Activated B cell treated with CpG ODN at 0.5 μM for 24 hours (primary cell): Measurements from ENCODE around the gene IL17RA. TPM values are rescaled to one million over a fixed set of nuclear protein-coding genes. Genes with fewer than 3 reads are reported as not detected.
A peak's percentile ranks its signal among the peaks of the same experiment; 100 is the strongest.

Experiments
- ATAC-seq: fragments of 200-7000 bp; cut with Tn5 transposase; one replicate; pipeline ENCODE4 v1.10.0; 2021; ENCODE audit warnings: low read depth, mild to moderate bottlenecking, moderate library complexity
- CTCF ChIA-PET: fragments of 350-600 bp; sonication (Branson Sonifier 250); formaldehyde crosslinking; loops from one replicate; lab custom pipeline; 2021; ENCODE audit warnings: antibody characterized with exemption; lab: Charles Lee
- POLR2A ChIA-PET: fragments of 350-600 bp; sonication (Branson Sonifier 250); formaldehyde crosslinking; loops from one replicate; lab custom pipeline; 2021; ENCODE audit warnings: antibody characterized with exemption; lab: Charles Lee
- DNase-seq: peaks from one replicate; pipeline ENCODE4 v3.0.0; 2022
- H3K27ac Mint-ChIP-seq: one replicate; pipeline ENCODE4 v1.8.0; 2020; ENCODE audit warnings: mixed read lengths
- H3K27me3 Mint-ChIP-seq: one replicate; pipeline ENCODE4 v1.8.0; 2021; ENCODE audit warnings: mixed read lengths
- H3K36me3 Mint-ChIP-seq: one replicate; pipeline ENCODE4 v1.8.0; 2021; ENCODE audit warnings: low read depth, mixed read lengths
- H3K4me1 Mint-ChIP-seq: one replicate; pipeline ENCODE4 v1.8.0; 2021; ENCODE audit warnings: mixed read lengths
- H3K4me3 Mint-ChIP-seq: one replicate; pipeline ENCODE4 v1.8.0; 2020; ENCODE audit warnings: mild to moderate bottlenecking, mixed read lengths
- H3K9me3 Mint-ChIP-seq: one replicate; pipeline ENCODE4 v1.8.0; 2020; ENCODE audit warnings: mixed read lengths
- CTCF ChIP-seq: fragments of 200-600 bp; IDR thresholded peaks from one replicate; pipeline ENCODE4 v1.8.0; 2022; ENCODE audit warnings: antibody characterized with exemption, mild to moderate bottlenecking
- intact Hi-C: fragments of 100-400 bp; cut with micrococcal nuclease; formaldehyde crosslinking; loops from one replicate; pipeline ENCODE4 v1.15.1; 2024
- total RNA-seq: library from RNA; stranded (reverse); gene quantifications from 2 replicates; pipeline ENCODE4 v1.2.3, GENCODE V29; 2022

Gene IL17RA
- total RNA-seq, 1 donor from 2014 or later = 18.1 TPM

DNA sequence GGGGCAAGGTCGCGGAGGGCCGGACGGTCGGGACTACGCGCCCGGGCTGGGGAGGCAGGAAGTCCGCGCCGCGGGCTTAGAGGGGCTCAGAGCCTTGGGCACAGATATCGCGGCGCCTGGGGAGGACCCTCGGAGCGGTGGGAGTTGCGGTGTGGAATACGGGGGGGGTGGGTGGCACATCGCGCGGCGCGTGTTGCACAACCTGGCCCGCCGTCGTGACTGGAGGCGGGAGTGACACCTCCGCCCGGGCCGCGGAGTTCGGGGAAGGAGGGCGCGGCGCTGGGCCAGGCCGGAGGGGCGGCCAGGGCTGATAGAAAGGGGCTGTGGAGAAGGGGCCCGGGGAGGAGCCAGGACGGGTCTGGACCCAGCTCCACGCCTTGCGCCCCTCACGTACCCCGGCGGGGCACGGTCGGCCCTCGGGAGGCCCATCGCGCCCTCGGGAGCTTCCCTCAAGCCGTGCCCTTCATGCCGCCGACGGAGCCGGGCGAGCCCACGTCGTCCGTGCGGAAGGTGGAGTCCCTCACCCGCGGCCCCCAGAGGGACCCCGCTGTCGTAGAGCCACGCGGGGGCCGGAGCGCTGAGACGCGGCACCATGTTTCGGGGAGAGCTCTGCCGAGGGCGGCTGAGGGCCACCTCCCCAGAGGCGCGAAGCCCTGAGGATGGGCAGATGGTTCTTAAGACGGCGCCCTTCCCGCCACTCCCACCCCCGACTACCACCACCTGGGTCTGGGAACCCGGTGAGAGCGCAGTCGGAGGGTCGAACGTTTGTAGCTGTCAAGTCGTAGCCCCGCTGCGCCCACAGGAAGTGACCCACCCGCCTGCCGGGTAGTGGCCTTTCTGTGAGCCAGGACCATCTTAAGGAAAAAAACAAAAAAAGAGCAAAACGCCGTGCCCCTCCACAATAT lies 729 bp downstream of the IL17RA start:
- ChIA-PET CTCF (no interaction called here), POLR2A (interaction anchor here (0.9 to 1.2 kb wide), 4 partner anchors 12 to 416 kb away, joined by 3 to 4 read pairs (median 3); no protein-coding TSS in a partner anchor)
- Mint-ChIP-seq H3K4me1 (peaks cover 40% of the 10 kb centered on the region), H3K4me3 (peak overlapping the region; percentile 89), H3K27ac (no peak overlapping the region), H3K9me3 (no peaks in the 10 kb centered on the region), H3K27me3 (no peaks in the 10 kb centered on the region), H3K36me3 (no peaks in the 10 kb centered on the region)
- intact Hi-C loops = loop anchor here (2.0 to 10.0 kb wide), 3 partner anchors 73 to 989 kb away; partner anchors contain the start of genes BCL2L13, HDHD5 and PEX26
- no peak for TF ChIP-seq CTCF
- ATAC-seq (peak; percentile 5), DNase-seq (peak; percentile 50)

DNA sequence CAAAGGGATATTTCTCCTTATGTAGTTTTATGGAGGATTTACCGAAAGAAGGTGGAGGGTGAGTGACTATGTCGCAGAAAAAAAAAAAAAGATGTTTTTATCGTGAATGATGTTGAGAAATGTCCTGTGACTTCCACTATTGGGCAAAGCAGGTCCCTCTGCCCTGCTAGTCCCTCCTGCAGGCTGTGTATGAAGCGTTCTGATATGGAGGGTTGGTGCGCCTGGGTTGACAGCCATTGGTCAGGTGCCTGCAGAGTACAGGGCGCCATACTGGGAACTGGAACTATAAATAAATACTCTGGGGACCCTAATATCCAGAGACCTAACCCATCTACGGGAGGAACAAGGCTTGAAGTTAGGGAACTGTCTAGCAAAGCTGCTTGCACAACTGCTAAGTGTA lies 1.5 kb downstream of the IL17RA start:
- intact Hi-C loops = loop anchor here (2.0 to 10.0 kb wide), 3 partner anchors 73 to 989 kb away; partner anchors contain the start of genes BCL2L13, HDHD5 and PEX26

DNA sequence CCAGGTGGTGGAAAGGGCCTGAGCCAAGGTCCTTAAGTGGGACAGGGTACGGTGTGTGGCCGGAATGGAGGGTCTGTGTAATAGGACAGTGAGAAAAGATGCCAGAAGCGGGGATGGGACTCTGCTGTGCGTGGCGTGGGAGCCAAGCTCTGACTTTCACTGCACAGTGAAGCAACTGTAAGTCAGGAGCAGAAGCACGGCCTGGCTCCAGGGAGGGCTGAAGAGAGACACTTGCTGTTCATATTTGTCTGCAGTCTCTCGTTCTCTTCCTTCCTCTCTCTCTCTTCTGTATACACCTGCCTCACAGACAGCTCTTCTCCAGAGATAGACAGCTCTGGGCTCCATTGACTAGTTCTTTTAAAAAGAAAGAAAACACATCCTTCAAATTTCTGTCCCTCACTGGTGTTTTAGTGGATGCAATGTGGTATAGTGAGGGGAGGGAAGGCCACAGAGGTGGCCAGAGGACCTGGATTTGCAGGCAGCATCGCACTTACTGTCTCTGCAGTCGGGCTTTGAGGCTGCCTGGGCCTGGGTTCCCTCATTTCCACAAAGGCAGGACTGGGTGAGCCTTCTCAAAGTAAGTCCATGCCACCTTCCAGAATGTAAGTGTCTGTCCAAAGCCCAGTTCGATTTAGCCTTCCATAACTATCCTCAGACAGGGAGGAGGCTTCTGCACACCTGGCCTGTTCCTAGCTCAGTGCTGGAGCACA lies 2.1 kb downstream of the IL17RA start:
- DNase-seq = no peak
- H3K4me1 Mint-ChIP-seq = peaks cover 47% of the 10 kb centered on the region

More for the DNA sequence above, 1.5 kb downstream of the IL17RA start:
- no peaks in the 10 kb centered on the region for H3K36me3 Mint-ChIP-seq
- no peak for DNase-seq
- H3K4me3 Mint-ChIP-seq = peak overlapping the region; percentile 89
- peak overlapping the region; percentile 59 for H3K27ac Mint-ChIP-seq
- ChIA-PET CTCF (interaction anchor here (1.5 kb wide), 1 partner anchor 86 kb away, joined by 5 read pairs; no protein-coding TSS in a partner anchor), POLR2A (interaction anchor here (1.0 to 1.7 kb wide), 2 partner anchors 11 to 85 kb away, joined by 3 to 6 read pairs (median 4); no protein-coding TSS in a partner anchor)
- no peaks in the 10 kb centered on the region for H3K27me3 Mint-ChIP-seq
- TF ChIP-seq CTCF = no peak
- no peak for ATAC-seq
- peaks cover 44% of the 10 kb centered on the region for H3K4me1 Mint-ChIP-seq
- no peaks in the 10 kb centered on the region for H3K9me3 Mint-ChIP-seq

DNA sequence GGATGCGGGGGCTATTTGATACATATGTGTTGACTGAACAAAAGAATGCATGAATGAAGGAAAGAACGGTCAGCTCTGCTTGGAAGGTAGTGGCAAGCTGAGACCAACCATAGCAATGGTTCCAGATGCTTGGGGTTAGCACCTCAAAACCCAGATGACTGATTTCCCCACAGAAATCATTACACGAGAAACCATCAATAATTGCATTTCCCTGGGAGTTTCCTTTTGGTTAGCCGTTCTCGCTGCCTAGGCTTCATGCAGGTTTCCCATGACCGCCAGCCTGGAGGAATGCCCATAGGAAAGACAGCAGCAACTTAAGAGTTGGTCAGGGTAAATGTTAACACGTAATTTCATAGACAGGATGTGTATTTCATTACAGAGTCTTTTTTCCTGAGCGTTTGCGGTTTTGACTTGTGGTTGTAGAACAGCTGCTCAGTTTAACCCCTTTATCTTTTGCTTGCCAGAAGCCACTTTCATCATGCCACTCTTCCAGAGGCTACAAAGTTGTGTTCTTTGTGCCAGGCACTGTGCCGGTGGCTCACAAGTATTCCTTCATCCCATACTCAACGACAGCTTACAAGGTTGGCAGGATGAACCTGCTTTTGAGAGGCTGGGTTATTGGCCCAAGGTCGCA lies 2.8 kb downstream of the IL17RA start:
- TF ChIP-seq CTCF = no peak
- peak overlapping the region; percentile 20 for H3K27ac Mint-ChIP-seq
- ChIA-PET CTCF (interaction anchor here (1.5 kb wide), 1 partner anchor 85 kb away, joined by 5 read pairs; no protein-coding TSS in a partner anchor), POLR2A (interaction anchor here (1.7 kb wide), 1 partner anchor 84 kb away, joined by 6 read pairs; no protein-coding TSS in a partner anchor)
- H3K4me3 Mint-ChIP-seq = peak overlapping the region; percentile 69
- intact Hi-C loops = loop anchor here (2.0 to 10.0 kb wide), 3 partner anchors 71 to 987 kb away; partner anchors contain the start of genes BCL2L13, HDHD5 and PEX26
- no peaks in the 10 kb centered on the region for H3K36me3 Mint-ChIP-seq
- no peaks in the 10 kb centered on the region for H3K9me3 Mint-ChIP-seq
- ATAC-seq = no peak
- DNase-seq = no peak
- H3K4me1 Mint-ChIP-seq = peaks cover 50% of the 10 kb centered on the region
- no peaks in the 10 kb centered on the region for H3K27me3 Mint-ChIP-seq

More for the DNA sequence above, 2.1 kb downstream of the IL17RA start:
- intact Hi-C loops = loop anchor here (2.0 to 10.0 kb wide), 3 partner anchors 72 to 988 kb away; partner anchors contain the start of genes BCL2L13, HDHD5 and PEX26
- no peaks in the 10 kb centered on the region for H3K27me3 Mint-ChIP-seq
- peak overlapping the region; percentile 89 for H3K4me3 Mint-ChIP-seq
- ATAC-seq = no peak
- H3K9me3 Mint-ChIP-seq = no peaks in the 10 kb centered on the region
- ChIA-PET POLR2A (interaction anchor here (1.7 kb wide), 1 partner anchor 85 kb away, joined by 6 read pairs; no protein-coding TSS in a partner anchor), CTCF (interaction anchor here (1.5 kb wide), 1 partner anchor 86 kb away, joined by 5 read pairs; no protein-coding TSS in a partner anchor)
- H3K36me3 Mint-ChIP-seq = no peaks in the 10 kb centered on the region
- no peak for TF ChIP-seq CTCF
- H3K27ac Mint-ChIP-seq = peak overlapping the region; percentile 54
